HG03097 (cell line): Measurements from ENCODE around the gene CD300C.
A peak's percentile ranks its signal among the peaks of the same experiment; 100 is the strongest.
"Not testable (repeated sequence)": the region's sequence is repeated elsewhere in the genome, so short reads cannot be mapped to it uniquely, and the experiment has no call there.

Experiments used
- ATAC-seq: cut with Tn5 transposase; IDR thresholded peaks from one replicate; pipeline ENCODE4 v1.9.1; 2021; ENCODE audit not compliant: unreplicated experiment, low FRiP score

The CD300C gene

DNA sequence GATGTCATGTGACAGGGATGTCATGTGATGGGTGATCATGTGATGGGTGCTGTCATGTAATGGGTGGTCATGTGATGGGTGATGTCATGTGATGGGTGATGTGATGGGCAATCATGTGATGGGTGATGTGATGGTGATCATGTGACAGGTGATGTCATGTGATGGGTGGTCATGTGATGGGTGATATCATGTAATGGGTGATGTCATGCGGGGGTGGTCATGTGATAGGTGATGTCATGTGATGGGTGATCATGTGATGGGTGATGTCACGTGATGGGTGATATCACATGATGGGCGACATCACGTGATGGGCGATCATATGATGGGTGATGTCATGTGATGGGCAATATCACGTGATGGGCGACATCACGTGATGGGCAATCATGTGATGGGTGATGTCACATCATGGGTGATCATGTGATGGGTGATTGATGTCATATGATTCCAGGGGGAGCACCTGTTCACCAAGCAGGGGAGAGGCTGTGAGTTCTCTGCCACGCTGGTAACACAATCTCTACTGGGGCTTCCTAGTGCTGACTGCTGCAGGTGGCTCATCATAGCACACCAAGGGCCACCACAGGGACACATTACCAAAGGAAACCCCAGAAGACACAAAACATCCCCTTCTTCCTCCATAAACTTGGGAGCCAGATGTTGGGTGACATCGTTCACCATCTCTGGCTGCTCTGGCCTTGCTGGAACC lies 31.1 kb downstream of the CD300C start:
- no peak for ATAC-seq

DNA sequence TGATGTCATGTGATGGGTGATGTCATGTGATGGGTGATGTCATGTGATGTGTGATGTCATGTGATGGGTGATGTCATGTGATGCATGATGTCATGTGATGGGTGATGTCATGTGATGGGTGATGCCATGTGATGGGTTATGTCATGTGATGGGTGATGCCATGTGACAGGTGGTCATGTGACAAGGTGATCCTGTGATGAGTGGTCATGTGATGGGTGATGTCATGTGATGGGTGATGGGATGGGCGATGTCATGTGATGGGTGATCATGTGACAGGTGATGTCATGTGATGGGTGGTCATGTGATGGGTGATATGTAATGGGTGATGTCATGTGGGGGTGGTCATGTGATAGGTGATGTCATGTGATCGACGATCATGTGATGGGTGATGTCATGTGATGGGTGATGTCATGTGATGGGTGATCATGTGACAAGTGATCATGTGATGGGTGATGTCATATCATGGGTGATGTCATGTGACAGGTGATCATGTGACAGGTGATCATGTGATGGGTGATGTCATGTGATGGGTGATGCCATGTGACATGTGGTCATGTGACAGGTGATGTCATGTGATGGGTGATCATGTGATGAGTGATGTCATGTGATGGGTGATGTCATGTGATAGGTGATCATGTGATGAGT lies 31.8 kb downstream of the CD300C start:
- ATAC-seq, result no peak

DNA sequence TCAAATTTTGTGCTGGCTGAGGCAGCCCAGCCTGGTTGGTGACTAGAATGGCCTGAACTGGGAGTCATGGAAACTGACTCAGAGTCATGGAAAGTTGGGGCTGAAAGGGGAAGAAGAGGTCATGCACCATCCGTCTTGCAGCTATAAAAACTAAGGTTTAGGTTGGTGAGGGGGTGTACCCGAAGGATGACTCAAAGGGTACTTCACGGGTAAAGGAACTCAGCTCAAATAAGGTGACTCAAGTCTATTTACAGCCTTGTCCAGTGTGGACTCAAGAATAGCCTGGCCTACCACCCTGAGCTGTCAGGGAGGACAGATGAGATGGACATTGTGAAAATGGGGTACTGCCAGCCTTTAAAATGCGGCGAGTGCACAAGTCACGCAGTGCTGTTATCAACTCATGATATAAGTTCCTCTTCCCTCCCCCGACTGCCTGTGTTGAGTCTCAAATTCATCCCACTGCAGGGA lies 33.3 kb downstream of the CD300C start:
- peak; percentile 47 for ATAC-seq

DNA sequence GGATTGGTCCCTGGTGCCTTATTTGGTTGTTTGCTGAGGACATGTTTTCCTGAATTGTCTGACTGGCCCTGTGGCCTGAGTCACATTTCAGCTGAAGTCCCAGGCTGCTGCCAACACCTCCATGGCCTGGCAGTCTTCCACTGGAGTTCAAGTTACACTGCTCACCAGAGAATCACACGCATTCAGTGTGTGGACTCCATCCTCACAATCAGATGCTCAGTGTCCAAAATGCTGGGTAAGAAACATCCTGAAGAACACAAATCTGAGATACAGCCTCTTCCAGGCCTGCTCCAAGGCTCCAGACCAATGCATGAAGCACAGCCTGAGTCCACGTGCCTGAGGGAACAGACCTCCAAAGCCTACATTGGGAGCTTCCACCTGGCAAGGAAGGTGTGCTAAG lies 33.9 kb downstream of the CD300C start:
- ATAC-seq, result no peak

DNA sequence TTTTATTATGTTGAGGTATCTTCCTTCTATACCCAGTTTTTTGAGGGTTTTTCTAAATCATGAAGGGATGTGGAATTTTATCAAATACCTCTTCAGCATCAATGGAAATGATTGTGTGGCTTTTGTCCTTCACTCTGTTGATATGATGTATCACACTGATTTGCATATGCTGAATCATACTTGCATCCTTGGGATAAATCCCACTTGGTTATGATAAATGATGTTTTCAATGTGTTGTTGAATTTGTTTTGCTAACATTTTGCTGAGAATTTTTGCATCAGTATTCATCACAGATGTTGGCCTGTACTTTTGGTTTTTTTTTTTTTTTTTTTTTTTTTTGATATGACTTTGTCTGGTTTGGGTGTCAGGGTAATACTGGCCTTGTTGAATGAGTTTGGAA lies 37.8 kb downstream of the CD300C start:
- no peak for ATAC-seq

DNA sequence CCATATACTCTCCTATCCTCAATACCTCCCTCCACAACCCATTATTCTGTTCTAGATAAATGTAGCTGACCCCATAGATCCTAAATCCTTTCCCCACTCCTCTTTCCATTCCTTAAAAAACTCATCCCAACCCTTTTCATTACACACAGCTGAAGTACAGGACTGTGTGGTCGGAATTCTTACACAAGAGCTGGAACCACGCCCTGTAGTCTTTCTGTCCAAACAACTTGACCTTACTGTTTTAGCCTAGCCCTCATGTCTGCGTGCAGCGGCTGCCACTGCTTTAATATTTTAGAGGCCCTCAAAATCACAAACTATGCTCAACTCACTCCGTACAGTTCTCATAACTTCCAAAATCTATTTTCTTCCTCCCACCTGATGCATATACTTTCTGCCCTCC lies 42.0 kb downstream of the CD300C start:
- not testable (repeated sequence) for ATAC-seq

DNA sequence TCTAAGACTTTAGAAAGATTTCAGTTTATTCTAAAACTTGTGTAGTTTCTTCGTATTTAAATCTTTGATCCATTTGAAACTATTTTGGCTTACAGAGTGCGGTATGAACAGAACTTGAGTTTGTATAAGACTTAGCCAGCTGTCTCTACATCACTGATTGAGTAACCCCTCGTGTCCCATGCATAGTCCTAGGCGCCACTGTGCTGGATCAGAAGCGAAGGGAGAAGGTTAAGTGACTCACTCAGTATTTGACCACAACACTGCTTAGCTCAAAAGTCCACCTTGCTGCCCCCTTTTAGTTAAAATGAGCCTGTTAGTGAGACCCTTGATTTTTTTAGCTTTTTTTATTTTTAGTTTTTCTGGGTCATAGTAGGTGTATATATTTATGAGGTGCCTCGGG lies 43.1 kb downstream of the CD300C start:
- no peak for ATAC-seq

DNA sequence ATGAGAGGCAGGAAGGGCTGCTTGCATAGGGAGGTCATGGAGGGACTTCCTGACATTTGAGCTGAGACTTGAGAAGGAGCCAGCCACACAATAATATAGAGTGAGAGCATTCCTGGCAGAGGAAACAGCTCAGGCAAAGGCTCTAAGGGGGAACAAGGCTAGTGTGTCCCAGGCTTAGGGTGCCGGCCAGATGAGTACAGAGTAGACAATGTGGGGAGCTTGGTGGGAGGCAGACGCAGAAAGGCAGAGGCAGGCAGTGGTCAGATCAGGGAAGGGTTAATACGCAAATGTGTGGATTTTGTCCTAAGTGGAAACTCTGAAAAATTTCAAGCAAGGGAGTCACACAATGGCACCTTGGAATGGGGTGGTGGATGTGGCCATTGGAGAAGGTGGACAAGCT lies 45.9 kb downstream of the CD300C start:
- no peak for ATAC-seq

DNA sequence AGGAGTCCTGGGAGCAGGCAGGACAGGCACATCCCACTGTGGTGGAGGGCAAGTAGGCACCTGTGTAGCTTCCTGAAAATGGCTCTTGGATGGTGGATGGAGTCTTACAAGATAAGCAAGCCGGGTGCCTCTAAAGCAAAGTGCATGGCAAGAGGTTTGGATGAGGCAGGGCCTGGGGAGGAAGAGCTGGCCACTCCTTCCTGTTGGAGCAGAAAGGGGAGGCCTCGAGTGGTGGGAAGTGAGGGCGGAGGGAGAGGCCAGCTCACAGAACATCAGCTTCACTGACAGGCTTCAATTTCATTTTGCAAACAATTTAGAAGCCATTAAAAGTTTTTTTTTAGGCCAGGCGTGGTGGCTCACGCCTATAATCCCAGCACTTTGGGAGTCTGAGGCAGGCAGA lies 48.4 kb downstream of the CD300C start:
- ATAC-seq, result no peak

DNA sequence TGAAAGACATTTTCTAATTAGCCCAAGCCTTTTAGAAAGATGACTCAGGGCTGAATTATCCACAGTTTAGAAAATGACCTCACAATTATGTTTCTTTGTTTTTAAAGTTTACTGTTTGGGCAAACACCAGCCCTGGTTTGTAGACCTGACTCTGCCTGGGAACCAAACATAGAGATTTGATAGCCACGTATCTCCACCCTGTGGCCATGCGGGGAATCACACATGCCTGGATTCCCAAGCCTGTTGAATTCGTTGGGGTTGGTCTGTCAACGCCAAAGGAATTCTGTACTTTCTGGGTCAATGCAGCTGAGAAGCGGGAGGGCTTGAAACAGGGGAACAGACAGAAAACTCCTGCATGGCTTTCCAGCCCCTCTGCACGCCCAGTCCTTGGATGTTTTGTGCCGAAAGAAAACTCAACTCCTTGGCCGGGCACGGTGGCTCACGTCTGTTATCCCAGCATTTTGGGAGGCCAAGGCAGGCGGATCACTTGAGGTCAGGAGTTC lies 52.5 kb downstream of the CD300C start:
- ATAC-seq, result no peak

DNA sequence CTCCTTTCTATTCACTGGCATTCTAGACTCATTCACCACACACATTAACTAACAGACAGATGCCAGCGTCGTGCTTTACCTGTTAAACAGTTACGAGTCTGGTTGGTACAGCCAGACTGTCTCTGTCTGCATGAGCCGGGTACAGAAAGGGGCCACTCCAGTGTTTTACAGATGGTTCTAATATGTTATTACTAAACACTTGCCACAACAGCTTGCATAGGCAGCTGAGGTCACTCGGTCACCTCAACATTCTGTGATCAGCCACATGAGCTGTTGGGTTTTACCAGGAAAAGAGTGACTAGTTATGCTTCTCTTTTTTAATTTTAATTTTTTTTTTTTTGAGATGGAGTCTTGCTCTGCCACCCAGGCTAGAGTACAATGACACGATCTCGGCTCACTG lies 54.3 kb downstream of the CD300C start:
- ATAC-seq, result no peak
